HG02588 (cell line): Measurements from ENCODE around the gene ASAH2.

Experiments used
- ATAC-seq: cut with Tn5 transposase; IDR thresholded peaks from one replicate; pipeline ENCODE4 v1.9.1; 2021; ENCODE audit warnings: mild to moderate bottlenecking, moderate library complexity; ENCODE audit not compliant: unreplicated experiment

ASAH2 gene

DNA sequence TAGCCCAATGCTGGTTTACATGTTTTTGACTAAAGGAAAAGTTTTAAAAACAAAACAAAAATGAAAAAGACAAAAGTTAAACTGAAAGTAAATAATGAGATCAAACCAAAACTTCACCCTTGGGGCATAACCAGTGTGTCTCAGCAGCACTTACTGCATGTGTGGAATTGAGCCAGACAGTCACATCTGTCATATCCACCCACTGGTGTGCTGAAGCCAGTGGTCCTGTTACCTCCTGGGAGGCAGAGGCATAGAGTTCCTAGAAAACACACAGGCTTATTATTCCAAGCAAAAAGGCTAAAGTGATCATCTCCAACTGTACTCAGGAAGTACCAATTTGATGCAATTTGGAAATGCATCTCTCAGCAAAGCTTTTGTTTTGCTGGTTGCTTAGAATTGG is 40.4 kb downstream of the ASAH2 start:
- no peak for ATAC-seq
